GM19238 (cell line): ENCODE data around the gene RIPOR3.
"Not testable (repeated sequence)": the region's sequence is repeated elsewhere in the genome, so short reads cannot be mapped to it uniquely, and the experiment has no call there.

ENCODE experiments used
- DNase-seq: peaks from one replicate; pipeline ENCODE4 v3.0.0; 2011; ENCODE audit warnings: low spot score; ENCODE audit not compliant: insufficient read length

The RIPOR3 gene

DNA sequence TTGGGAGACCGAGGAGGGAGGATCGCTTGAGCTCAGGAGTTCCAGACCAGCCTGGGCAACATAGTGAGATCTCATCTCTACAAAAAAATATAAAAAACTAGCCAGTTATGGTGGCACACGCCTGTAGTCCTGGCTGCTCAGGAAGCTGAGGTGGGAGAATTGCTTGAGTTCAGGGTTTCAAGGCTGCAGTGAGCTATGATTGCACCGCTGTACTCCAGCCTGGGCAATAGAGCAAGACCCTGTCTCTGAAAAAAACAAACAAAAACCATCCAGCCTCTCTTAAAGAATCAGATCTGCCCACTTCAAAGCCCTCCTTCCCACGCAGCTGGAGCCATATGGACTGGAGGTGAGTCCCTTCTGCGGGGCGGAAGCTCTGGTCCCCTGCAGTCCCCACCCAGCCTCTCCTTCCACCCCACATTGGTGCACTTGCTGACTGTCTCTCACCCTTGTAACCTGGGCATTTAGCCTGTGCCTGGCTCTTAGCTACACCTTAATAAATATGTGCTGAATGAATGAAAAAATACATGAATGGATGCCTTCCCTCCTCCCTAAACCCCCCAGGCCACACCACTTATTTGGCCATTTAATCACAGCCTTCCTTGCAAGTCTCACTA, 32.9 kb upstream of the RIPOR3 start:
- no peak for DNase-seq

GRCh38 chr20:50723672-50724071, 32.3 kb upstream of the RIPOR3 start:
- DNase-seq: no peak

DNA sequence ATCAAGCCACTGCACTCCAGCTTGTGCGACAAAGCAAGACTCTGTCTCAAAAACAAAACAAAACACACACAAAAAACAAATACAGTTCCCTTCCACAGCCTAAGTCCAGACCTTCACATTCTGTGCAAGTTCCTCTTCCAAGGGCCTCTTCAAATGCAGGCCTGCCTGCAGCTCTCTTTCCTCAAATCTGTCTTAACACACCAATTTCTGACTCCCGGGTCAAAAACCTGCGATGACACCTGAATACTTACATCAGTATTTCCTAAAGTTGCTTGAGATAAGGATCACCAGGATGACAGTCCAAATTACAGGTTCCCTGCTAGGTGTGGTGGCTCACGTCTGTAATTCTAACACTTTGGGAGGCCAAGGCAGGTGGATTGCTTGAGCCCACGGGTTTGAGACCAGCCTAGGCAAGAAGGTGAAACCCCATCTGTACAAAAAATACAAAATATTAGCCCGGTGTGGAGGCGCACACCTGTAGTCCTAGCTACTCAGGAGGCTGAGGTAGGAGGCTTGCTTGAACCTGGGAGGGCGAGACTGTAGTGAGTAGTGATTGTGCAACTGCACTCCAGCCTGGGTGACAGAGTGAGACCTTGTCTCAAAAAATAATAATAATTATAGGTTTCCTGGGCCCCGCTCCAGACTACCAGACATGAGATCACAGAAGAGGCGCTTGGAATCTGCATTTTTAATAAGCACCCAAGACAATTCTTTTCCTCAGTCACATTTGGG, 31.2 kb upstream of the RIPOR3 start:
- no peak for DNase-seq

- no peak for DNase-seq
These were observed 30.5 kb upstream of the RIPOR3 start for GRCh38 chr20:50721881-50722281.

DNA sequence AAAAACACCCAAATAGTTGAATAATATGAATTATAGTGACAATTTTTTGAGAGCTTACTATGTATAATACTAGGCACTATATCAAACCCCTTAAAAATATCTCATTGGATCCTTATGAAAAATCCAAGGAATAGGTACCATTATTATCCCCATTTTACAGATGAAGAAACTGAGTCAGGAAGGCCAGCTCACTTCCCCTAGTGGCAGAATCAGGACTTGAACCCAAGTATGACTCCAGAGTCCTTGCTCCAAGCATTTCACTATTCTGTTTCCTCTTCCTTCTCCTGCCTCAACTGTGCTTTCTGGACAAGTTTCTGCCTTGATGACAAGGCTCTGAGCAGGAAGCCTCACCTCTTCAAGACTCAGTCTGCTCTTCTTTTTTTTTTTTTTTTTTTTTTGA, 29.2 kb upstream of the RIPOR3 start:
- DNase-seq: no peak

GRCh38 chr20:50720026-50720425, 28.7 kb upstream of the RIPOR3 start:
- no peak for DNase-seq

DNA sequence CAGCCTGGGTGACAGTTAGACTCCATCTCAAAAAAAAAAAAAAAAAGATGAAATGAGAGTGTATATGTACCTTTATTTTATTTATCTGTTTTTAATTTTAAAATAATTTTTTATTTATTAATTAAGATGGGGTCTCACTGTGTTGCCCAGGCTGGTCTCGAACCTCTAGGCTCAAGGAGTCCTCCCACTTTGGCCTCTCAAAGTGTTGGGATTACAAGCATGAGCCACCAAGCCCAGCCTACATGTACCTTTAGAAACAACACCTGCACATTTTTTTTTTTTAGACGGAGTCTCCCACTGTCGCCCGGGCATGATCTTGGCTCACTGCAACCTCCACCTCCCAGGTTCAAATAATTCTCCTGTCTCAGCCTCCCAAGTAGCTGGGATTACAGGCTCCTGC, 28.0 kb upstream of the RIPOR3 start:
- DNase-seq: no peak

GRCh38 chr20:50717974-50718761, 26.8 kb upstream of the RIPOR3 start:
- DNase-seq: no peak

- DNase-seq: no peak
These were observed 26.0 kb upstream of the RIPOR3 start for GRCh38 chr20:50717312-50717711.

DNA sequence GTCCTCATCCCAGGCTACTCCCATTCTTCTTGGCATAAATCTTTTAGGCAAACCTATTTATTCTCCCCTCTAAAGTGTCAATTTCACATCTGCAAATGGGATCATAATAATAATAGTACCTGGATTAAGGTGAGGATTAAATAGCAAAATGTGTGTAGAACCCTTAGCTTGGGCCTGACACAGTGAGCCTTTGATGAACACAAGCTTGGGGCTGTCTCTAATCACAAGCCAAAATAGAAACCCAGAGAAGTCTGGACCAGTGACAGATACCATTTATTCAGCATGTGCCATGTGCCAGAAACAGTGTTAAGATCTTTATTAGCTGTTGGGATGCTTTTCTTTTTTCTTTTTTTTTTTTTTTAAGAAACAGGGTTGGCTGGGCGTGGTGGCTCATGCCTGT, 25.2 kb upstream of the RIPOR3 start:
- DNase-seq: no peak

- DNase-seq: no peak
These were observed 24.4 kb upstream of the RIPOR3 start for GRCh38 chr20:50715694-50716093.

GRCh38 chr20:50714426-50714825, 23.1 kb upstream of the RIPOR3 start:
- DNase-seq: not testable (repeated sequence)

DNA sequence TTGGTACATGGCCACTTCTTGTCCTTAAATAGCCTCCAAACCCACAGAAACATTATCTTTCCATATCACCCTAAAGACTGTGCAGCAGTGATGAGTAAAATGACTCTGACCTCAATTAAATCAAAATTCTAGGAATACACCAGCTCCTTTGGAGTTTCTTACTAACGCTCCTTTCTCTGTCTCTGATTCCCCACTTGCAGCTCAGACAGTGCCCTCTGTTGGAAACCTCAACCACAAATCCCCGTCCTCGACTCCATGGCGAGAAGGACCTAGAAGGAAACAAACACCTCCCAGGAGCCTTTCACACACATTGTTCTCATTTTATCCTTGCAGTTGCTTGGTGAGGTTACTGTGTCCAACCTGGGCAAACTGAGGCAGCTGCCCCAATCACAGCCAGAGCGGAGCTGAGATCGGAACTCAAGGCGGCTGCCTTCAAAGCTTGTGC, 22.3 kb upstream of the RIPOR3 start:
- no peak for DNase-seq

- DNase-seq: no peak
These were observed 21.7 kb upstream of the RIPOR3 start for GRCh38 chr20:50712771-50713656.

DNA sequence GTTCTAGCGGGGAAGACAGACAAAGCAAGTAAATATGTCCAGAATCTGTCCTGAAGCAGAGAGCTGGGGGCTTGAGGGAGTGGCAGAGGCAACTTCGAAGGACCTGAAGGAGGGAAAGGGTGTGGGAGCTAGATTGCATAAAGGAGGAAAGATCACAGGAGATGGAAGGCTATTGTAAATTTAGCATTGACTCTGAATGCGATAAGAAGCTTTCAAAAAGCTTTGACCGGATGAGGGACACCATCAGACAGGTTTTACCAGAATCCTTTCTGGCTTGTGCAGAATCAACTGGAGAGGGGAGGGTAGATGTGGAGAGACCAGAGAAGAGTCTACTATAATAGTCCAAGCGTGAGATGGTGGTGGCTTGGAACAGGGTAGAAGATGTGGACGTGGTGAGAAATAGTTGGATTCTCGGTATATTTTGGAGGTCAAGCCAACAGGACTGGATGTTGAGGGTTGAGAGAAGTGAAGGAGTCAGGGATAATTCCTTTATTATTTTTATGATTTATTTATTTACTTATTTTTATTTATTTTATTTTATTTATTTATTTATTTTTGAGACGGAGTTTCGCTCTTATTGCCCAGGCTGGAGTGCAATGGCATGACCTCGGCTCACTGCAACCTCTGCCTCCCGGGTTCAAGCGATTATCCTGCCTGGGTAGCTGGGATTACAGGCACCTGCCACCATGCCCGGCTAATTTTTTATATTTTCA, 19.9 kb upstream of the RIPOR3 start:
- no peak for DNase-seq

- no peak for DNase-seq
These were observed 19.2 kb upstream of the RIPOR3 start for GRCh38 chr20:50710492-50711063.

GRCh38 chr20:50709636-50709973, 18.3 kb upstream of the RIPOR3 start:
- DNase-seq: no peak

GRCh38 chr20:50708845-50709635, 17.7 kb upstream of the RIPOR3 start:
- DNase-seq: no peak

- DNase-seq: no peak
These were observed 13.6 kb upstream of the RIPOR3 start for GRCh38 chr20:50704971-50705370.

DNA sequence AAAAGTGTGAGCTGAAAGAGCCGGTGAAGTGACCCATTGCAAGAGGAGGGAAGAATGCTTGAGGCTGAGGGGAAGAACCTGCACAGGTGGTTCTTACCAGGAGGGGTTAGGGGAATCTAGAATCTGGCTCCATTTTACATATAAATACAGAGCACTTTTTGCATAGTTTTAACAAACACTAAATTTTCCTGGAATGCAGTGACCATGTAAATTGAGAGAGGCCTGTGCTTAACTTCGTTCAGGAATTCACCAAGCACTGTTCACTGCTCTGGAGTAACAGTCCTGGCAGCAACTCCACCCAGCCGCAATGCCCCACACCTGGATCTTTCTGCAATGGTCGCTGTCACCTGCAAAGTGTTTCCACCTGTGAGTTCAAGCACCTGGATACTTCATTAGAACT, 13.2 kb upstream of the RIPOR3 start:
- DNase-seq: no peak
